MCF 10A (cell line): ENCODE measurements around the gene IL1F10. TPM values are rescaled to one million over a fixed set of nuclear protein-coding genes. Genes with fewer than 3 reads are reported as not detected.

ENCODE experiments used
- BruUV-seq: library from RNA; stranded (reverse); fragments of 400-500 nt; replicated peaks from 2 replicates; lab custom pipeline; 2021; lab: Mats Ljungman, UMichigan
- CTCF ChIA-PET: fragments of 300-600 bp; sonication (Branson Sonifier 250); formaldehyde crosslinking; extraction: SDS; loops from one replicate; lab custom pipeline; 2021; ENCODE audit warnings: antibody characterized with exemption, inconsistent platforms; lab: Yijun Ruan, JAX
- POLR2A ChIA-PET: fragments of 300-600, 350-650 bp; sonication (Branson Sonifier 250); formaldehyde crosslinking; extraction: SDS; loops from one replicate; lab custom pipeline; 2020; ENCODE audit warnings: antibody characterized with exemption, inconsistent platforms; lab: Yijun Ruan, JAX
- DNase-seq: peaks from one replicate; pipeline ENCODE4 v3.0.0-alpha.2; 2018; ENCODE audit not compliant: unreplicated experiment
- H3K27ac Mint-ChIP-seq: one replicate; pipeline ENCODE4 v1.8.0; 2022; ENCODE audit warnings: mild to moderate bottlenecking, low read depth, mixed read lengths; ENCODE audit not compliant: unreplicated experiment
- H3K27me3 Mint-ChIP-seq: one replicate; pipeline ENCODE4 v1.8.0; 2022; ENCODE audit warnings: mixed read lengths; ENCODE audit not compliant: insufficient read depth, unreplicated experiment
- H3K36me3 Mint-ChIP-seq: one replicate; pipeline ENCODE4 v1.8.0; 2022; ENCODE audit warnings: mild to moderate bottlenecking, moderate library complexity, mixed read lengths; ENCODE audit not compliant: insufficient read depth, unreplicated experiment
- H3K4me1 Mint-ChIP-seq: one replicate; pipeline ENCODE4 v1.8.0; 2022; ENCODE audit warnings: mixed read lengths; ENCODE audit not compliant: insufficient read depth, unreplicated experiment
- H3K4me3 Mint-ChIP-seq: one replicate; pipeline ENCODE4 v1.8.0; 2022; ENCODE audit warnings: mild to moderate bottlenecking, moderate library complexity, mixed read lengths; ENCODE audit not compliant: unreplicated experiment
- H3K9me3 Mint-ChIP-seq: one replicate; pipeline ENCODE4 v1.8.0; 2022; ENCODE audit warnings: mixed read lengths; ENCODE audit not compliant: unreplicated experiment
- CTCF ChIP-seq: fragments of 200-600 bp; IDR thresholded peaks from one replicate; pipeline ENCODE4 v1.8.0; 2022; ENCODE audit warnings: antibody characterized with exemption, mild to moderate bottlenecking; ENCODE audit not compliant: unreplicated experiment
- intact Hi-C: fragments of 100-400 bp; cut with micrococcal nuclease; formaldehyde crosslinking; loops from 2 replicates; pipeline ENCODE4 v1.14.1; 2022
- total RNA-seq: library from RNA; stranded (reverse); gene quantifications from 2 replicates; pipeline ENCODE4 v1.2.3, GENCODE V29; 2022

Gene IL1F10
- total RNA-seq, 1 experiment from 2014 or later = not detected

DNA sequence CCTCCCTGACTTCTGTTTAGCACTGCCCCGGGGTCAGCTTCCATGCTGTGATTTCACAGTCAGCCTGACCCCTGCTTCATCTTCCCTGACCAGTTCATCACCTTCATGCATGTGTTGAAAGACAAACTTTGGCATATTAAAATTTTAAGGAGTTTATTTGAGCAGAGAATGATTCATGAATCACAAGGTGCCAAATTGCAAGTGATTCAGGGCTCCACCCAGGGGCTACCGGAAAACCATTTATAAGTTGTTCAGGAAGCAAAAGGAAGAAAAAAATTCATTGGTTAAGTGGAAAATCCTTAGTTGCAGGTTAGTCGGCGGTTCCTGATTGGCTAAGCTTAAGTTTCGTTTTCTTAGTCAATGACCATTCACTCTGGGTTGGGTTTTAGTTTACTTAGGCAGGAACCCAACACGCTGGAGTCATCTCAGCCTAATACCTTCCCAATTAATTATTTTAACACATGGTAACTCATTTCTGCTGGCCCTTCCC, 10.6 kb downstream of the IL1F10 start:
- peak overlapping the region; percentile 88 for H3K27ac Mint-ChIP-seq
- ChIA-PET POLR2A (interaction anchor here (0.6 to 3.8 kb wide), 11 partner anchors 10 to 1191 kb away, joined by 3 to 52 read pairs (median 3); partner anchors contain the start of gene IL1F10), CTCF (interaction anchor here (0.5 to 12.2 kb wide), 7 partner anchors 9 to 617 kb away, joined by 3 to 267 read pairs (median 6); partner anchors contain the start of gene IL36RN)
- H3K27me3 Mint-ChIP-seq = no peaks in the 10 kb centered on the region
- H3K4me3 Mint-ChIP-seq = peak overlapping the region; percentile 31
- peak; percentile 89 for DNase-seq
- no peaks in the 10 kb centered on the region for H3K36me3 Mint-ChIP-seq
- H3K4me1 Mint-ChIP-seq = peaks cover 34% of the 10 kb centered on the region
- H3K9me3 Mint-ChIP-seq = no peaks in the 10 kb centered on the region
- BruUV-seq = no TSS peak
- intact Hi-C loops = loop anchor here (1.0 to 2.0 kb wide), 2 partner anchors 60 to 163 kb away; no protein-coding TSS in a partner anchor
- no peak for TF ChIP-seq CTCF

DNA sequence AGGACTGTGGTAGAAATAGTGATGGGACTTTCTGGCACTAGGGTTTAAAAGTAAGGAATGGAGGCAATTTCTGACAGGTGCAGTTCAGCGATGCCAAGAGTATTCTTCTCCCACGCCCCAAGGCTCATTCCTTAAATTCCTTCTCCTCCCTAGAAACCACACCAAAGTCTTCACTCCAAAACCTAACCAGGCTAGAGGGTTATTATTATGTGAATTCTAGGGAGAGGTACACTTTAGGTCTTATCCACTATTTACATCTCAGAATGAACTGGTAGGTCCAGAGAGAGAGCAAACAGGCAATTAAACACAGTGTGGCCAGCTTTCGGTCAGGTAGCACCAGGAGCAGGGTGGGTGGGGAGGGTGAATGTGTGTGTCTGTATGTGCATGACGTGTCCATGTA, 11.4 kb downstream of the IL1F10 start:
- Mint-ChIP-seq H3K27me3 (no peaks in the 10 kb centered on the region), H3K4me3 (peak overlapping the region; percentile 31), H3K36me3 (no peaks in the 10 kb centered on the region), H3K27ac (peak overlapping the region; percentile 88), H3K4me1 (peaks cover 34% of the 10 kb centered on the region), H3K9me3 (no peaks in the 10 kb centered on the region)
- peak; percentile 66 for DNase-seq
- no TSS peak for BruUV-seq
- ChIA-PET CTCF (interaction anchor here (0.5 to 12.2 kb wide), 16 partner anchors 9 to 1213 kb away, joined by 3 to 267 read pairs (median 4); no protein-coding TSS in a partner anchor), POLR2A (interaction anchor here (0.6 to 3.8 kb wide), 8 partner anchors 36 to 1192 kb away, joined by 3 to 52 read pairs (median 5); no protein-coding TSS in a partner anchor)
- intact Hi-C loops = loop anchor here (2.0 kb wide), 1 partner anchor 60 kb away; no protein-coding TSS in a partner anchor
- TF ChIP-seq CTCF = no peak

DNA sequence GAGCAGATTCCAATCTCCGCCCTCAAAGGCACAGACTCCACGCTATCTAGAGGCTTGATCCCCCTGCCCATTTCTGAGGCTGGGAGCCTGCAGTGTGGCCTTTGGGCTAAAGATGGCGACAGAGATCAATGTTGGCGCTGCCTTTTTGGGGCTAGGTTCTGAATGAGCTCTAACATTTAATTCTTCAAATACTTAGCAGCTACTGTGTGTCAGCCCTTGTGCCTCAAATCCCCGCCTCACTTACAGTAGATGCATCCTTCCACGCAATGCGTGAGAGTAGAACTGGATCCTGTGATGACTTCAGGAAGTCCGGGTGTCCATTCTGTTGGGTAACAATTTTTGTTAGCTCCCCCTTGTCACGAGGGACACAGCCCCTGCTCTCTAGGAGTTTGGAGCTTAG, 12.4 kb downstream of the IL1F10 start:
- POLR2A ChIA-PET = interaction anchor here (1.1 to 3.8 kb wide), 3 partner anchors 45 to 119 kb away, joined by 4 to 52 read pairs (median 15); no protein-coding TSS in a partner anchor
- BruUV-seq = no TSS peak
- Mint-ChIP-seq H3K36me3 (no peaks in the 10 kb centered on the region), H3K27ac (no peak overlapping the region), H3K9me3 (no peaks in the 10 kb centered on the region), H3K27me3 (no peaks in the 10 kb centered on the region), H3K4me3 (no peak overlapping the region), H3K4me1 (peaks cover 36% of the 10 kb centered on the region)
- CTCF ChIA-PET = interaction anchor here (0.6 to 12.2 kb wide), 36 partner anchors 9 to 342 kb away, joined by 3 to 267 read pairs (median 4); no protein-coding TSS in a partner anchor
- intact Hi-C loops = loop anchor here (1.0 to 5.0 kb wide), 2 partner anchors 119 to 312 kb away; no protein-coding TSS in a partner anchor
- peak; percentile 86 for TF ChIP-seq CTCF
- peak; percentile 62 for DNase-seq

DNA sequence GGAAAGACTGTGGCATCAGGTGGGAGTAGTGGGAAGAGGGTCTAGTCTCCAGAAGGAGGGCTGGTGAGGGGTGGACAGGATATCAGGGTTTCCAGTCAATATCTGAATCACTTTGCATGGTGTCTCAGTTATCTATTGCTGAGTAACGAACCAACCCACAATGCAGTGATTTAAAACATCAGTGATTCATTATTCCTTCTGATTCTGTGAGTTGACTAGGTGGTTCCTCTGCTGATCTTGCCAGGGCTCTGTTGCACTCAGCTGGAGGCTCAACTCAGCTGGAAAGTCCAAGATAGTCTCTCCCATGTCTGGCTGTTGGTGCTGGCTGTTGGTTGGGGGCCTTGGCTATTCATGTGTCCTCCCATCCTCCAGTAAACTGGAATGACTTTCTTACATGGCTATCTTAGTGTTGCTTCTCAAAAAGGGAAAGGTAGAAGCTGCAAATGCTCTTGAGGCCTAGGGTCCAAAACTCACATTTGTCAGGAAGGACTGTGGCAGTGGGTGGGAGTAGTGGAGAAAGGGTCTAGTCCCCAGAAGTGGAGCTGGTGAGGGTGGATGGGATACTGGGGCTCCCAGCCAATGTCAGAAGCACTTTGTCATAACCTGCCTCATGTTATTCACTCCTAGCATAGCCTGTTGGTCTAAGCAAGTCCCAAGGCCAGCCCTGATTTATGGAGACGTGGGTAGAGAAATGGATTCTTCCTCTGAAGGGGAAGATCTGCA, 13.9 kb downstream of the IL1F10 start:
- Mint-ChIP-seq H3K27me3 (no peaks in the 10 kb centered on the region), H3K4me1 (peaks cover 42% of the 10 kb centered on the region), H3K9me3 (no peaks in the 10 kb centered on the region), H3K36me3 (no peaks in the 10 kb centered on the region), H3K4me3 (no peak overlapping the region), H3K27ac (no peak overlapping the region)
- ChIA-PET CTCF (interaction anchor here (0.6 to 12.2 kb wide), 7 partner anchors 13 to 319 kb away, joined by 3 to 267 read pairs (median 4); no protein-coding TSS in a partner anchor), POLR2A (interaction anchor here (1.2 kb wide), 1 partner anchor 36 kb away, joined by 3 read pairs; no protein-coding TSS in a partner anchor)
- no peak for TF ChIP-seq CTCF
- intact Hi-C loops = loop anchor here (5.0 kb wide), 1 partner anchor 311 kb away; no protein-coding TSS in a partner anchor
- no TSS peak for BruUV-seq
- no peak for DNase-seq
